Prostate gland (tissue), 2 donors: ENCODE results near the gene CDH13.

ENCODE experiments used
- POLR2A ChIP-seq: fragments of 450-650 bp; IDR thresholded peaks from one replicate; pipeline ENCODE4 v1.6.1; 2016; ENCODE audit warnings: antibody characterized with exemption, mild to moderate bottlenecking
- POLR2AphosphoS5 ChIP-seq: sonication (generic); formaldehyde crosslinking; IDR thresholded peaks from one replicate; pipeline ENCODE4 v1.6.1; 2017; ENCODE audit warnings: antibody characterized with exemption
- TF ChIP-seq, protein P1 (sequence below), 4 experiments: fragments of 200-600 bp in 2 of 4; fragments of 450-650 bp in 2 of 4; sonication (generic) in 2 of 4; IDR thresholded peaks; 1 replicate in 3 of 4; 2 replicates in 1 of 4; pipeline ENCODE4 v1.5.1; 2016 to 2019; ENCODE audit warnings: antibody characterized with exemption in 4 of 4, mild to moderate bottlenecking in 2 of 4, moderate library complexity in 2 of 4

GRCh38 chr16:83366228-83366627 lies 739.5 kb downstream of the CDH13 start:
- TF ChIP-seq POLR2AphosphoS5 (no peak), POLR2A (no peak)
- TF ChIP-seq, protein P1, sequence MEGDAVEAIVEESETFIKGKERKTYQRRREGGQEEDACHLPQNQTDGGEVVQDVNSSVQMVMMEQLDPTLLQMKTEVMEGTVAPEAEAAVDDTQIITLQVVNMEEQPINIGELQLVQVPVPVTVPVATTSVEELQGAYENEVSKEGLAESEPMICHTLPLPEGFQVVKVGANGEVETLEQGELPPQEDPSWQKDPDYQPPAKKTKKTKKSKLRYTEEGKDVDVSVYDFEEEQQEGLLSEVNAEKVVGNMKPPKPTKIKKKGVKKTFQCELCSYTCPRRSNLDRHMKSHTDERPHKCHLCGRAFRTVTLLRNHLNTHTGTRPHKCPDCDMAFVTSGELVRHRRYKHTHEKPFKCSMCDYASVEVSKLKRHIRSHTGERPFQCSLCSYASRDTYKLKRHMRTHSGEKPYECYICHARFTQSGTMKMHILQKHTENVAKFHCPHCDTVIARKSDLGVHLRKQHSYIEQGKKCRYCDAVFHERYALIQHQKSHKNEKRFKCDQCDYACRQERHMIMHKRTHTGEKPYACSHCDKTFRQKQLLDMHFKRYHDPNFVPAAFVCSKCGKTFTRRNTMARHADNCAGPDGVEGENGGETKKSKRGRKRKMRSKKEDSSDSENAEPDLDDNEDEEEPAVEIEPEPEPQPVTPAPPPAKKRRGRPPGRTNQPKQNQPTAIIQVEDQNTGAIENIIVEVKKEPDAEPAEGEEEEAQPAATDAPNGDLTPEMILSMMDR (IDR thresholded peaks at IDR 0.05) = no peak
